ENCODE data around the gene CXCL1. TPM values are rescaled to one million over a fixed set of nuclear protein-coding genes. Genes with fewer than 3 reads are reported as not detected.

CXCL1 gene
- polyA plus RNA-seq, 12 donors, result 0.15 to 0.81 (median 0.35) TPM; not detected in 2

- no peak for DNase-seq
Measured at GRCh38 chr4:73851293-73851692, 17.9 kb upstream of the CXCL1 start.

- no peak for DNase-seq
Measured at GRCh38 chr4:73852771-73853170, 16.4 kb upstream of the CXCL1 start.

GRCh38 chr4:73853246-73853704, 15.9 kb upstream of the CXCL1 start, which contains the start of gene PF4V1:
Gene PF4V1, plus strand, starts transcription at chr4:73853296. Its CDS starts 67 bp downstream, at chr4:73853363.
- no peak for DNase-seq

GRCh38 chr4:73853718-73854473, 15.3 kb upstream of the CXCL1 start:
- no peak for DNase-seq

GRCh38 chr4:73855406-73855805, 13.8 kb upstream of the CXCL1 start:
- DNase-seq, result no peak

- DNase-seq, result no peak
Measured at GRCh38 chr4:73856518-73856917, 12.7 kb upstream of the CXCL1 start.

GRCh38 chr4:73859614-73860088, 9.5 kb upstream of the CXCL1 start:
- DNase-seq, result no peak

- DNase-seq, result no peak
Measured at GRCh38 chr4:73860181-73860580, 9.0 kb upstream of the CXCL1 start.

GRCh38 chr4:73860917-73861316, 8.3 kb upstream of the CXCL1 start:
- DNase-seq, result no peak

- no peak for DNase-seq
Measured at GRCh38 chr4:73862322-73862721, 6.9 kb upstream of the CXCL1 start.

- DNase-seq, result no peak
Measured at GRCh38 chr4:73864365-73864764, 4.8 kb upstream of the CXCL1 start.

- no peak for DNase-seq
Measured at GRCh38 chr4:73864961-73865360, 4.2 kb upstream of the CXCL1 start.

- no peak for DNase-seq
Measured at GRCh38 chr4:73865431-73866096, 3.6 kb upstream of the CXCL1 start.

- no peak for DNase-seq
Measured at GRCh38 chr4:73866246-73866645, 2.9 kb upstream of the CXCL1 start.

GRCh38 chr4:73867783-73868182, 1.4 kb upstream of the CXCL1 start:
- DNase-seq, result no peak

- DNase-seq, result no peak
Measured at GRCh38 chr4:73868206-73869129, 725 bp upstream of the CXCL1 start.

- no peak for DNase-seq
Measured at GRCh38 chr4:73870260-73870659, 1.1 kb downstream of the CXCL1 start.

GRCh38 chr4:73870768-73871167, 1.6 kb downstream of the CXCL1 start:
- DNase-seq, result no peak

- no peak for DNase-seq
Measured at GRCh38 chr4:73871511-73872310, 2.5 kb downstream of the CXCL1 start.

GRCh38 chr4:73872316-73873108, 3.3 kb downstream of the CXCL1 start:
- no peak for DNase-seq
